NCI-H526 (cell line): Measurements from ENCODE around the gene KDM4C.
"Not testable (repeated sequence)": the region's sequence is repeated elsewhere in the genome, so short reads cannot be mapped to it uniquely, and the experiment has no call there.

Source experiments
- DNase-seq, 2 experiments: peaks; one replicate each; lab custom pipeline; 2025; lab: John Stamatoyannopoulos, UW

KDM4C gene

GRCh38 chr9:7171396-7172153 is 413.8 kb downstream of the KDM4C start:
- DNase-seq: no peak

- no peak for DNase-seq
Measured at GRCh38 chr9:7172154-7173115, 414.7 kb downstream of the KDM4C start.

- DNase-seq: no peak
Measured at GRCh38 chr9:7173139-7173538, 415.4 kb downstream of the KDM4C start.

- DNase-seq: no peak
Measured at GRCh38 chr9:7174301-7174700, 416.5 kb downstream of the KDM4C start.

- DNase-seq: peak in 1 of 2 experiments; percentile 4
Measured at GRCh38 chr9:7174884-7175283, 417.1 kb downstream of the KDM4C start.

GRCh38 chr9:7176561-7176960 is 418.8 kb downstream of the KDM4C start:
- DNase-seq: peak; percentile 10 to 17

GRCh38 chr9:7177383-7177782 is 419.6 kb downstream of the KDM4C start:
- no peak for DNase-seq

- no peak for DNase-seq
Measured at GRCh38 chr9:7178729-7179128, 421.0 kb downstream of the KDM4C start.

GRCh38 chr9:7180247-7180646 is 422.5 kb downstream of the KDM4C start:
- no peak for DNase-seq

- DNase-seq: not testable (repeated sequence)
Measured at GRCh38 chr9:7183139-7183538, 425.4 kb downstream of the KDM4C start.

GRCh38 chr9:7185612-7186011 is 427.8 kb downstream of the KDM4C start:
- DNase-seq: no peak

GRCh38 chr9:7186175-7186574 is 428.4 kb downstream of the KDM4C start:
- DNase-seq: peak; percentile 20 to 42

- no peak for DNase-seq
Measured at GRCh38 chr9:7192266-7192665, 434.5 kb downstream of the KDM4C start.

- DNase-seq: no peak
Measured at GRCh38 chr9:7195526-7195925, 437.8 kb downstream of the KDM4C start.

GRCh38 chr9:7196467-7196866 is 438.7 kb downstream of the KDM4C start:
- DNase-seq: no peak

- DNase-seq: no peak
Measured at GRCh38 chr9:7201196-7201595, 443.4 kb downstream of the KDM4C start.

- no peak for DNase-seq
Measured at GRCh38 chr9:7205806-7206205, 448.0 kb downstream of the KDM4C start.

- no peak for DNase-seq
Measured at GRCh38 chr9:7206221-7206758, 448.5 kb downstream of the KDM4C start.

GRCh38 chr9:7209016-7209715 is 451.4 kb downstream of the KDM4C start:
- no peak for DNase-seq

- DNase-seq: peak in 1 of 2 experiments; percentile 16
Measured at GRCh38 chr9:7209990-7210389, 452.2 kb downstream of the KDM4C start.

GRCh38 chr9:7210854-7211637 is 453.3 kb downstream of the KDM4C start:
- DNase-seq: no peak
